Left lung (tissue), 10 donors: Measurements from ENCODE around the gene ART3. TPM values are rescaled to one million over a fixed set of nuclear protein-coding genes. Genes with fewer than 3 reads are reported as not detected.

Source experiments
- ATAC-seq: fragments of 200-7000 bp; cut with Tn5 transposase; one replicate; pipeline ENCODE4 v1.9.1; 2020; ENCODE audit warnings: moderate library complexity
- DNase-seq, 4 donors: peaks; one replicate each; pipeline ENCODE4 v3.0.0-alpha.2; 2013 to 2020
- H3K27ac ChIP-seq, 2 donors: fragments of 200-600 bp; sonication (generic) in 1 of 2; one replicate each; pipeline versions ENCODE4 v1.5.0 to v1.8.0; 2020 to 2021
- H3K27me3 ChIP-seq, 2 donors: fragments of 200-600 bp; sonication (generic) in 1 of 2; one replicate each; pipeline versions ENCODE4 v1.5.0 to v1.8.0; 2020 to 2021
- H3K36me3 ChIP-seq, 2 donors: fragments of 200-600 bp; sonication (generic) in 1 of 2; one replicate each; pipeline versions ENCODE4 v1.5.0 to v1.8.0; 2020 to 2021
- H3K4me1 ChIP-seq, 2 donors: fragments of 200-600 bp; one replicate each; pipeline ENCODE4 v1.8.0; 2021
- H3K4me3 ChIP-seq, 2 donors: fragments of 200-600 bp; sonication (generic) in 1 of 2; one replicate each; pipeline versions ENCODE4 v1.5.0 to v1.8.0; 2020 to 2021; ENCODE audit warnings: mild to moderate bottlenecking in 1 of 2
- H3K9me3 ChIP-seq, 2 donors: fragments of 200-600 bp; sonication (generic) in 1 of 2; one replicate each; pipeline versions ENCODE4 v1.5.0 to v1.8.0; 2020 to 2021
- CTCF ChIP-seq, 2 donors: fragments of 200-600 bp; sonication (generic) in 1 of 2; IDR thresholded peaks; one replicate each; pipeline versions ENCODE4 v1.5.0 to v1.8.0; 2021; ENCODE audit warnings: antibody characterized with exemption in 2 of 2
- intact Hi-C, 2 donors: fragments of 100-400 bp; cut with DNase I; formaldehyde crosslinking; loops; one replicate each; pipeline versions ENCODE4 v1.11.2 to v1.14.2; 2022
- polyA plus RNA-seq, 6 donors: library from polyadenylated mRNA; unstranded; fragments of 120-200 nt; gene quantifications; one replicate each; pipeline ENCODE4 v1.2.1, GENCODE V29; 2013; ENCODE audit not compliant: insufficient read length in 6 of 6
- total RNA-seq, 2 donors: library from RNA; stranded (reverse); fragmentation: NEBNext Ultra II Directional; extraction: Animal tissue kit (Norgen Biotek cat#: 25700); gene quantifications; one replicate each; pipeline ENCODE4 v1.2.1, GENCODE V29; 2021
- donor health status: DM: no; HTN: yes; CAD: no.
- donor health status: DM: no; HTN: no; CAD: no.

ART3 gene
- total and polyA plus RNA-seq, 8 donors = 0.15 to 0.62 (median 0.36) TPM; not detected in 2

- TF ChIP-seq CTCF (IDR thresholded peaks at IDR 0.05) = no peak
These were observed 43.0 kb downstream of the ART3 start for GRCh38 chr4:76117536-76117935.

DNA sequence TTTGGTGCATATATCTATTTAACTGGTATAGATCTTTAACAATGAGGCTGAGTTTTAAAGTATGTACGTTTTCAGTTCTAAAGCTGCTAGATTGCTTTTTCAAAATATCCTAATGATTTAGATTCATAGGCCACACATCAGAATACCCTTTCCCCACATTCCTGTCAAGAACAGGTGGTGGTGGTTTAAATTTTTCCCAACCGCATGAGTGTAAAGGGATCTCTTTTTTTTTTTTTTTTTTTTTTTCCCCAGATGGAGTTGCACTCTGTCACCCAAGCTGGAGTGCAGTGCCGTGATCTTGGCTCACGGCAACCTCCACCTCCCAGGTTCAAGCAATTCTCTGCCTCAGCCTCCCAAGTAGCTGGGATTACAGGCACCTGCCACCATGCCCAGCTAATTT, 45.7 kb downstream of the ART3 start:
- Histone ChIP-seq H3K27me3 (no peaks in the 10 kb centered on the region), H3K36me3 (peaks cover 0 to 96% of the 10 kb centered on the region in 2 donors), H3K4me3 (no peak overlapping the region), H3K9me3 (no peaks in the 10 kb centered on the region), H3K27ac (no peak overlapping the region), H3K4me1 (no peaks in the 10 kb centered on the region)
- no peak for TF ChIP-seq CTCF (IDR thresholded peaks at IDR 0.05)
- ATAC-seq (no peak), DNase-seq (no peak)
- intact Hi-C loops = no loop called here

More at GRCh38 chr4:76117536-76117935, 43.0 kb downstream of the ART3 start:
- no peak overlapping the region for H3K27ac ChIP-seq
- DNase-seq (no peak), ATAC-seq (no peak)
- H3K4me3 ChIP-seq = no peak overlapping the region
- H3K36me3 ChIP-seq = peaks cover 0 to 94% of the 10 kb centered on the region in 2 donors
- H3K27me3 ChIP-seq = no peaks in the 10 kb centered on the region
- H3K4me1 ChIP-seq = no peaks in the 10 kb centered on the region
- intact Hi-C loops = no loop called here
- H3K9me3 ChIP-seq = no peaks in the 10 kb centered on the region

- Histone ChIP-seq H3K4me3 (no peak overlapping the region), H3K9me3 (no peaks in the 10 kb centered on the region), H3K27me3 (no peaks in the 10 kb centered on the region), H3K27ac (no peak overlapping the region), H3K36me3 (peaks cover 0 to 70% of the 10 kb centered on the region in 2 donors), H3K4me1 (no peaks in the 10 kb centered on the region)
- ATAC-seq (no peak), DNase-seq (no peak)
- intact Hi-C loops = no loop called here
- TF ChIP-seq CTCF (IDR thresholded peaks at IDR 0.05) = no peak
These were observed 51.3 kb downstream of the ART3 start for GRCh38 chr4:76125816-76126215.

DNA sequence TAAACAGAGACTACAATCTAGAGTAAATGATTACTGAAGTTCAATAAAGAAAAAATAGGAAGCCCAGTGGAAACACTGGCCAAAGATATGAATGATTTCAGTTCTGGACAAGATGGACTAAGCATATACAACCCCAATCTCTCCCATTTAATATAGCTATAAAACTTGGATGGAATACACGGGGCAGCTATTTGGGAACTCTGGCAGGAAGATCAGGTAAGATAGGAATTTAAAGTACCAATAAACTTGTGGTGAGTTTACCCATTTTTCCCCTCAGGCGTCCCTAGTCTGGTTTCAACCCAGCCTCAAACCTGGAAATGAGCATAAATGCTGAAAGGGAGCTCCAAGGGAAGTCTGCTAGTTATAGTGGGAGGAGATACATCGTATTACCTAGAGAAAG, 53.2 kb downstream of the ART3 start:
- no peak for TF ChIP-seq CTCF (IDR thresholded peaks at IDR 0.05)
- DNase-seq = no peak
- no peak for ATAC-seq
- H3K27me3 ChIP-seq = no peaks in the 10 kb centered on the region
- no peak overlapping the region for H3K27ac ChIP-seq
- no peaks in the 10 kb centered on the region for H3K9me3 ChIP-seq
- H3K4me1 ChIP-seq = no peaks in the 10 kb centered on the region
- peaks cover 0 to 60% of the 10 kb centered on the region in 2 donors for H3K36me3 ChIP-seq
- H3K4me3 ChIP-seq = no peak overlapping the region
- intact Hi-C loops = no loop called here

- DNase-seq (no peak), ATAC-seq (no peak)
- Histone ChIP-seq H3K27ac (no peak overlapping the region), H3K4me3 (no peak overlapping the region), H3K4me1 (peaks cover under 1 to 6% of the 10 kb centered on the region in 2 donors), H3K36me3 (peaks cover 0 to 68% of the 10 kb centered on the region in 2 donors), H3K27me3 (no peaks in the 10 kb centered on the region), H3K9me3 (no peaks in the 10 kb centered on the region)
- intact Hi-C loops = no loop called here
- no peak for TF ChIP-seq CTCF (IDR thresholded peaks at IDR 0.05)
These were observed 66.7 kb downstream of the ART3 start for GRCh38 chr4:76141241-76141640.
